Measurements from ENCODE around the gene MAGEA2B.
"Not testable (repeated sequence)": the region's sequence is repeated elsewhere in the genome, so short reads cannot be mapped to it uniquely, and the experiment has no call there.

MAGEA2B gene
- total RNA-seq, result 0 reads per million in 4 experiments

GRCh38 chrX:152713815-152714787 lies at the start of gene MAGEA2B:
Gene MAGEA2B, plus strand, starts transcription at chrX:152714628. Its CDS starts 2,479 bp downstream, at chrX:152717107.
- not testable (repeated sequence) for DNase-seq

- no peak for DNase-seq
These were observed 40.3 kb upstream of the MAGEA2B start for GRCh38 chrX:152674135-152674534.

GRCh38 chrX:152674652-152675051 lies 39.8 kb upstream of the MAGEA2B start:
- DNase-seq, result not testable (repeated sequence)

GRCh38 chrX:152681012-152681411 lies 33.4 kb upstream of the MAGEA2B start:
- not testable (repeated sequence) for DNase-seq

GRCh38 chrX:152697952-152698931 lies 16.2 kb upstream of the MAGEA2B start, which contains the start of gene MAGEA3:
Gene MAGEA3, plus strand, starts transcription at chrX:152698794. Its CDS starts 2,039 bp downstream, at chrX:152700833.
- not testable (repeated sequence) for DNase-seq

- not testable (repeated sequence) for DNase-seq
These were observed 14.0 kb upstream of the MAGEA2B start for GRCh38 chrX:152700390-152700789.

- not testable (repeated sequence) for DNase-seq
These were observed 7.9 kb upstream of the MAGEA2B start for GRCh38 chrX:152706500-152706899.

- DNase-seq, result not testable (repeated sequence)
These were observed 5.3 kb upstream of the MAGEA2B start, which contains the start of gene CSAG2 for GRCh38 chrX:152709173-152709572. Gene CSAG2, minus strand, starts transcription at chrX:152709273. Its CDS starts 161 bp downstream, at chrX:152709112.

GRCh38 chrX:152713195-152713594 lies 1.2 kb upstream of the MAGEA2B start:
- DNase-seq, result not testable (repeated sequence)

GRCh38 chrX:152725409-152725808 lies 11.0 kb downstream of the MAGEA2B start:
- no peak for DNase-seq

GRCh38 chrX:152733261-152733975 lies 19.0 kb downstream of the MAGEA2B start, which contains the start of the genes CSAG1 and MAGEA12:
Gene CSAG1, minus strand, starts transcription at chrX:152733721. Its CDS starts 1,261 bp downstream, at chrX:152732460.
Gene MAGEA12, plus strand, starts transcription at chrX:152733757. Its CDS starts 2,405 bp downstream, at chrX:152736162.
- no peak for DNase-seq

- DNase-seq, result not testable (repeated sequence)
These were observed 19.9 kb downstream of the MAGEA2B start for GRCh38 chrX:152734143-152734858.

GRCh38 chrX:152735101-152735500 lies 20.7 kb downstream of the MAGEA2B start:
- DNase-seq, result no peak

GRCh38 chrX:152735860-152736511 lies 21.6 kb downstream of the MAGEA2B start:
- DNase-seq, result no peak

- DNase-seq, result not testable (repeated sequence)
These were observed 22.1 kb downstream of the MAGEA2B start for GRCh38 chrX:152736528-152736927.

- DNase-seq, result no peak
These were observed 24.1 kb downstream of the MAGEA2B start for GRCh38 chrX:152738560-152738959.

GRCh38 chrX:152753686-152754650 lies 39.5 kb downstream of the MAGEA2B start, which contains the start of gene MAGEA2:
Gene MAGEA2, minus strand, starts transcription at chrX:152753842. Its CDS starts 2,479 bp downstream, at chrX:152751363.
- not testable (repeated sequence) for DNase-seq

- not testable (repeated sequence) for DNase-seq
These were observed 40.4 kb downstream of the MAGEA2B start for GRCh38 chrX:152754871-152755270.

GRCh38 chrX:152758918-152759317 lies 44.5 kb downstream of the MAGEA2B start, which contains the start of gene CSAG3:
Gene CSAG3, plus strand, starts transcription at chrX:152759218.
- not testable (repeated sequence) for DNase-seq
